Activated CD4-positive, CD25-positive, alpha-beta regulatory T cell treated with anti-CD3 and anti-CD28 coated beads, Interleukin-2, amount 50 U/mL, for 72 hours (primary cell): ENCODE measurements around the gene RXFP4.
"Not testable (repeated sequence)": the region's sequence is repeated elsewhere in the genome, so short reads cannot be mapped to it uniquely, and the experiment has no call there.

Experiments used
- DNase-seq: peaks from one replicate; pipeline ENCODE4 v3.0.0; 2021

The RXFP4 gene, protein sequence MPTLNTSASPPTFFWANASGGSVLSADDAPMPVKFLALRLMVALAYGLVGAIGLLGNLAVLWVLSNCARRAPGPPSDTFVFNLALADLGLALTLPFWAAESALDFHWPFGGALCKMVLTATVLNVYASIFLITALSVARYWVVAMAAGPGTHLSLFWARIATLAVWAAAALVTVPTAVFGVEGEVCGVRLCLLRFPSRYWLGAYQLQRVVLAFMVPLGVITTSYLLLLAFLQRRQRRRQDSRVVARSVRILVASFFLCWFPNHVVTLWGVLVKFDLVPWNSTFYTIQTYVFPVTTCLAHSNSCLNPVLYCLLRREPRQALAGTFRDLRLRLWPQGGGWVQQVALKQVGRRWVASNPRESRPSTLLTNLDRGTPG

DNA sequence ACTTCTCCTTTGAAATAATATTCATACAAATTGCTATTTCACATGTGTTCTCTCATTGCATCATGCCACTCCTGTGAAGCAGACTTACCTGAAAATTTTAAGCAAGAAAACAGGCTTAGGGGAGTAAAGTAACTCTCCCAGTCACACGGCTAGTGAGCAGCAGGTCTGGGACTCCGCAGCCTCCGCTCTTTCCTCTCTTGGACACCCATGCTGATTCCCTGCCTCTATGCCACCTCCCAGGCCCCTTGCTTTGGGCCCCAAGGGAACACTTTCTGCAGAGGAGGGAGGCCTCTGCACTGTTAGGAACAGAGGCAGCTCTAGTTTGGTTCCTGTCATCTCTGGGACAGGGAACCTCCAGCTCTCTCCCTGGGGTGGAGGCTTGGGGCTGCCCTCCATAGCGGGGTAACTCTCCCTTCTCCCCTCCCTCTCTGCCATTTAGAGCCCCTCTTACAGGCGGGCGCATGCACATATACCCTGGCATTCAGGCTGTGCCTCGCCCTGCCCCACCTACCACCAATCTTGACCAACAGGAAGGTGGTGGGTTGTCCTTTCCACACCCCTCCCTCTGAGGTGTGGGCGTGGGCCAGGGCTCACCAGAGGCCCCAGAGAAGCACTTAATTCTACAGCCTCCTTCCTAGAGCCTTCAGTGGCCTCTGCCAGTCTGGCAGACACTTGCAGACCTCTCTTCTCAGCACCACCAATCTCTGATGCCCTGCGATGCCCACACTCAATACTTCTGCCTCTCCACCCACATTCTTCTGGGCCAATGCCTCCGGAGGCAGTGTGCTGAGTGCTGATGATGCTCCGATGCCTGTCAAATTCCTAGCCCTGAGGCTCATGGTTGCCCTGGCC is at the start of gene RXFP4:
Gene RXFP4 (plus strand): TSS at position 646 of the 852 bp plus-strand sequence. CDS start 72 bp downstream, at position 718.
- DNase-seq: peak; percentile 39

DNA sequence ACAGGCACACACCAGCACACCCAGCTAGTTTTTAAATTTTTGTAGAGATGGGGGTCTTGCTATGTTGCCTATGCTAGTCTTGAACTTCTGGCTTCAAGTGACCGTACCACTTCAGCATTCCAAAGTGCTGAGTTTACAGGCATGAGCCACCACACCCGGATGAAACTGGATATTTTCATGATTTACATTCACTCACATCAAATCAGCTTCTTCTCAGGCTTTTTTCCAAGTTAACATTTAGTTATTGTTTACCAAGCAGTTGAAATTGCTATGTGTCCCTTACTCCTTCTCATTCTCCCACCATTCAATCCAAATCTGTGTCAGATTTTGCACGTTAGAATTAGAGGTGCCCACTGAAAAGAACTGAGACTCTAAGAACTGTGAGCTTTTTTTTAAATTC is 48.6 kb upstream of the RXFP4 start:
- no peak for DNase-seq

GRCh38 chr1:155893389-155894142 is 47.9 kb upstream of the RXFP4 start:
- no peak for DNase-seq

GRCh38 chr1:155895617-155896016 is 45.8 kb upstream of the RXFP4 start:
- not testable (repeated sequence) for DNase-seq

GRCh38 chr1:155896476-155896875 is 45.0 kb upstream of the RXFP4 start:
- not testable (repeated sequence) for DNase-seq

DNA sequence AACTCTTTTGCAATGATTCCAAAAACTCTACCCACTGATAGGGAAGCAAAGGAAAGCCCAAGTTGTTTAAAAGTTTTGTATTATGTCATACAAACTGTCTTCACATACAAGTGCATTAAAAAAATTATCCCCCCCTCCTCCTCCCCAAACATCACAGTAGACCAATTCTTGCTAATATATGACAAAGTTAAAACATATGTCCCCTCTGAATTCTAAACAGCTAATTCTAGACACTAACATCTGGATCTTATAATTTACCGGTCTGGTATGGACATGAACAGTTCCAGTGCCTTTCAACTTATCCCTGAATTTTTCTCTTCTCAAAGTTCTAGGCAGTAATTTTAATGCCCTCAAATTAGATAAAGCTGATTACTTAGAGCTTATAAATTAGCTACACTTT is 43.7 kb upstream of the RXFP4 start:
- DNase-seq: no peak

DNA sequence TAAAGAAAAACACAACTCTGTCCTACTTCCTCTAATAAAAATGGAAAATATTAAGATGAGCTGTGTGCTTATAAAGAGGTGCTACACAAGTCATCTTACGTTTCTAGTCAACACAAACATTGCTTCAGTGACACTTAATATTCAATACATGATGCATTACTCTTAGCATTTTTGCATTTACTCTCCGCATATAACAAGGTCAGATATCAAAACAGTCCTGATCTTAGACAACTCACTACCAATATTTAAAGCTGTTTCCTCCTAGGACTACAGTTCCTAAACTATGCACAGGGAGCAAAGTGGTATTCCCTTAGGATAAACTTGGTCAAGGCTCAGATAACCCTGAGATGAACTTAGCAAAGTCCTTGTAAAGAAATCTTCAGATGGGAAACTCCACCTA is 42.5 kb upstream of the RXFP4 start:
- DNase-seq: no peak

DNA sequence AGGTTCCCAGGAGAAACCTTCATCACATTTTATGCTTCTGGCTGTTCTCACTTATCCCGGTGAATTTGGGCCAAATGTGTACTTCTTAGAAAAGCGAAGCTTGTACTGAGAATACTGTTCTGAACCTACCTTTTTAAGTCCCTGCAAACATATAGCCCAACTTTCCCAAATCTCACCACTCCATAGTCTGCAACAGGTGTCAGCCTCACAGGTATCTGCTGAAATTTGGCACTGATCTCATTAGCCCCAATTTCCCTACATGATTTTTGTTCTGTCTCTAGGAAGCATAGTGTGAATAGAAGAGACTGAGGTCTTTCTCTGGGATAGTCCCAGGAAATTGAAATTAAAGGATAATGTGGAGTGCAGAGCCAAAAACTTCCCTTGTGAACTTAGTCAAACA is 41.8 kb upstream of the RXFP4 start:
- DNase-seq: no peak

GRCh38 chr1:155900161-155900560 is 41.3 kb upstream of the RXFP4 start:
- DNase-seq: no peak

DNA sequence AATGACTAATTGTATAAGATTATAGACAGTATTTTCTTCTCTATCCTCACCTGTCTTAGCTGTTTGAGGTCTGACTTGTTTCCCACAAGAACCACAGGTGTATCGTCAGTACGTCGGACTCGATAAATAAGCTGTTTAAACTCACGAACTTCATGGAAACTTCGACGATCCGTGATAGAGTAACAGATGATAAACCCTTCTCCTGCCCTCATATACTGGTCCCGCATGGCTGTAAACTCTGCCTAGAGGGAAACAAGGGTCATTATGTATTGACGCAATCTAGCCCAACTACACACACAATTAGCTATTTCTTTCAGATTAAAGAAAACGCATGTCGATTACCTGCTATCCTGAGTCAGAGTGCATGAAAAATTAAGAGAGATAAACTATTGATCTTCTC is 37.2 kb upstream of the RXFP4 start:
- no peak for DNase-seq

DNA sequence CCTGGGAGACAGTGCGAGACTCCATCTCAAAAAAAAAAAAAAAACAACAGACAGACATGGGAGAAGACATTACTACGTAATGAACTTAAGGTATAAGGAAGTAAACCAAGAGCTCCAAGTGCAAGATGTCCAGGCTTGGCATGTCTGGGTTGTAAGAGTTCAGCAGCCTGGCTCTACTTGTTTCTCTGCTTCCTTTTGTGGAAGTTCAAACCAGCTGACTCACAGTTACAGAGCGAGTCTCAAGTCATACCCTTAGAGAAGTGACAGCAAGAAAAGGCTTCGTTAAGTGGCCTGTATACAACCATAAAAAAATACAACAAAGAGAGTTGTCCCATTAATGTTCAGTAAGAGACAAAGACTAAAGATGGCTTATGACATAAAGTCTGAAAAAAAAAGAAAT is 31.5 kb upstream of the RXFP4 start:
- no peak for DNase-seq

- DNase-seq: no peak
These were observed 30.8 kb upstream of the RXFP4 start for GRCh38 chr1:155910621-155911121.

GRCh38 chr1:155911156-155912055 is 30.0 kb upstream of the RXFP4 start, which contains the start of gene RIT1:
Gene RIT1 (minus strand): TSS chr1:155911349. CDS start chr1:155910761, 588 bp downstream.
- peak; percentile 84 for DNase-seq

DNA sequence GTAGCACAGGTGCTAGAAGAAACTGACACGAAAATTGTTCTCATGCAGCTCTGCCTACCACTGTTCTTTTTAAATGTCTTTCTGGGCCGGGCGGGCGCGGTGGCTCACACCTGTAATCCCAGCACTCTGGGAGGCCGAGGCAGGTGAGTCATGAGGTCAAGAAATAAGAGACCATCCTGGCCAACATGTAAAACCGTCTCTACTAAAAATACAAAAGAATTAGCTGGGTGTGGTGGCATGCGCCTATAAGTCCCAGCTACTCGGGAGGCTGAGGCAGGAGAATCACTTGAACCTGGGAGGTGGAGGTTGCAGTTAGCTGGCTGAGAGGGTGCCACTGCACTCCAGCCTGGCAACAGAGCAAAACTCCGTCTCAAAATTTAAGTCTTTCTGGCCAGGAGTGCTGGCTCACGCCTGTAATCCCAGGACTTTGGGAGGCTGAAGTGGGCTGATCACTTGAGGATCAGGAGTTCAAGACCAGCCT is 29.3 kb upstream of the RXFP4 start:
- no peak for DNase-seq

- no peak for DNase-seq
These were observed 27.3 kb upstream of the RXFP4 start for GRCh38 chr1:155913969-155914757.

DNA sequence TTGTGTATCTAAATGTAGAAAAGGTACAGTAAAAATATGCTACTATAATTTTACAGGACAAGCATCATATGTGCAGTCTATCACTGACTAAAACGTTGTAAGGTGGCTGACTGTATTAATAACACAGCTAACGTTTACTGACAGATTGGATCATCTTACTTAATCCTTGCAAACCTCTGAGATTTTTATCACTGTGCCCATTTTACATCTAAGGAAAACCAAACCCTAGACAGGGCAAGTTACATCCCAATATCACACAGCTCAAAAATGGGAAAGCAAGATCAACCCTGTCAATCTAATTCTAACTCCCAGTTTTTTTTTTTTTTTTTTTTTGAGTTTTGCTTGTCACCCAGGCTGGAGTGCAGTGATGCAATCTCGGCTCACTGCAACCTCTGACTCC is 22.8 kb upstream of the RXFP4 start:
- no peak for DNase-seq

DNA sequence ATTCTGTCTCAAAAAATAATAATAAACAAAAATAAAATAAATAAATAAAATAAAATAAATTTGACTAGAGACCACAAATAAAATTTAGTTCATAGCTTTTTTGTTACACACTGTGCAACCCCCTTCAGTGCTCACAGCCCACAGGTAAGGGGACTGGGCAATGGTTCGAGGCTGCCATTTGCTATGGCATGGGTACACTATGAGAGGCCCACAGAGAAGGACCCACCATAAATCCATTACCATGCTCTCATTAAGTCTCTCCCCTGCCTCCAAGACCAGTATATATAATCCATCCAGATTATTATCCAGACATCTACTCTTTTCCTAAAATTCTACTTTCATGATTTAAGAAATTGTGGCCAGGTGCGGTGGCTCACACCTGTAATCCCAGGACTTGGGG is 21.6 kb upstream of the RXFP4 start:
- DNase-seq: no peak

DNA sequence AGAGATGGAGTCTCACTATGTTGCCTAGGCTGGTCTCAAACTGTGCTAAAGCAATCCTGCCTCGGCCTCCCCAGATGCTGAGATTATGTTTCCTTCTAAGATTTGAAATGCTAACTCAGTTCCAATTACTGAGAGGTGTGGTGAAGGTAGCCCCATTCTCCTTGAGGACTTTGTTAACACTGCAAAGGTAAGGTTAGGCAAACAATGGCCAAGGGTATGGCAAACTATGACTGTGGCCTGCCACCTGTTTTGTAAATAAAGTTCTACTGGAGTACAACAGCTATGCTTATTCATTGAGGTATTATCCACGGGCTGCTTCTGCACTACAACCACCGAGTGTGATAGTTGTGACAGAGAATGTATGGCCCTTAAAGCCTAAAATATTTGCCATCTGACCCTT is 20.7 kb upstream of the RXFP4 start:
- no peak for DNase-seq

GRCh38 chr1:155925506-155925905 is 15.9 kb upstream of the RXFP4 start:
- no peak for DNase-seq

- no peak for DNase-seq
These were observed 12.4 kb upstream of the RXFP4 start for GRCh38 chr1:155929057-155929456.

GRCh38 chr1:155930725-155931124 is 10.7 kb upstream of the RXFP4 start:
- not testable (repeated sequence) for DNase-seq
